A549 (cell line): ENCODE data around the gene PARD6G. TPM values are rescaled to one million over a fixed set of nuclear protein-coding genes. Genes with fewer than 3 reads are reported as not detected.

ENCODE experiments used
- ATAC-seq, 2 experiments: fragments of 200-7000 bp in 1 of 2; fragments of >200 bp in 1 of 2; cut with Nextera tagmentation in 1 of 2; cut with Tn5 transposase in 1 of 2; 3 replicates each; pipeline versions ENCODE4 v1.8.0 to v1.9.1; 2018 to 2020; ENCODE audit warnings: mild to moderate bottlenecking in 1 of 2, moderate library complexity in 1 of 2
- CTCF ChIA-PET: fragments of 300-600 bp; sonication (Branson Sonifier 250); formaldehyde crosslinking; extraction: SDS; loops from one replicate; lab custom pipeline; 2021; ENCODE audit warnings: antibody characterized with exemption, inconsistent platforms; lab: Yijun Ruan, JAX
- POLR2A ChIA-PET: fragments of 350-600 bp; formaldehyde crosslinking; extraction: SDS; loops from one replicate; lab custom pipeline; 2021; ENCODE audit warnings: antibody characterized with exemption, inconsistent platforms; lab: Yijun Ruan, JAX
- DNase-seq, 2 experiments: peaks; one replicate each; pipeline versions ENCODE4 v3.0.0 to v3.0.0-alpha.2; 2011 to 2016; ENCODE audit warnings: low read depth in 1 of 2, low spot score in 1 of 2
- FAIRE-seq: peaks from 2 replicates; lab custom pipeline; 2011; peaks lifted over from hg19 to GRCh38; lab: Jason Lieb, UNC
- H3K27ac ChIP-seq, 2 experiments: fragments of >200 bp; sonication (Bioruptor Twin); formaldehyde crosslinking; 3 replicates each; pipeline ENCODE4 v1.5.1; 2016 to 2017
- H3K4me1 ChIP-seq: fragments of >200 bp; sonication (Bioruptor Twin); formaldehyde crosslinking; 3 replicates; pipeline ENCODE4 v1.6.1; 2016
- H3K4me2 ChIP-seq: fragments of >200 bp; sonication (Bioruptor Twin); formaldehyde crosslinking; 3 replicates; pipeline ENCODE4 v1.6.1; 2016
- H3K4me3 ChIP-seq: fragments of >200 bp; sonication (Bioruptor Twin); formaldehyde crosslinking; 3 replicates; pipeline ENCODE4 v1.5.1; 2016
- H3K9me3 ChIP-seq: fragments of >200 bp; sonication (Bioruptor Twin); formaldehyde crosslinking; 3 replicates; pipeline ENCODE4 v1.6.1; 2016
- ESRRA ChIP-seq: fragments of 150-350 bp; IDR thresholded peaks from 2 replicates; pipeline ENCODE4 v1.6.1; 2014; ENCODE audit warnings: mild to moderate bottlenecking, low read length, borderline replicate concordance
- HDAC2 ChIP-seq: fragments of 200-600 bp; sonication (generic); IDR thresholded peaks from 2 replicates; pipeline ENCODE4 v1.6.1; 2016
- HEYL ChIP-seq: fragments of 250-450 bp; sonication (Bioruptor Pico); IDR thresholded peaks from 2 replicates; pipeline ENCODE4 v1.8.0; 2021; ENCODE audit warnings: mild to moderate bottlenecking, moderate library complexity
- HOXA7 ChIP-seq: fragments of 250-450 bp; sonication (Bioruptor Pico); IDR thresholded peaks from 2 replicates; pipeline ENCODE4 v1.5.0; 2020; ENCODE audit warnings: mild to moderate bottlenecking, moderate library complexity
- JUNB ChIP-seq: fragments of >200 bp; sonication (Bioruptor Twin); formaldehyde crosslinking; IDR thresholded peaks from 2 replicates; pipeline ENCODE4 v1.6.1; 2016
- KDM5A ChIP-seq: fragments of 200-600 bp; sonication (generic); IDR thresholded peaks from 2 replicates; pipeline ENCODE4 v1.6.1; 2016; ENCODE audit warnings: antibody characterized with exemption, mild to moderate bottlenecking
- MAFK ChIP-seq: fragments of 450-650 bp; IDR thresholded peaks from 2 replicates; pipeline ENCODE4 v1.6.1; 2014; ENCODE audit not compliant: partially characterized antibody
- MYC ChIP-seq: IDR thresholded peaks from 2 replicates; pipeline ENCODE4 v1.6.1; 2012; ENCODE audit warnings: mild to moderate bottlenecking, inconsistent platforms, low read length, improper control_type of control experiment, borderline replicate concordance
- PHF8 ChIP-seq: fragments of 200-600 bp; sonication (generic); IDR thresholded peaks from 2 replicates; pipeline ENCODE4 v1.6.1; 2016; ENCODE audit warnings: low read depth, mild to moderate bottlenecking, antibody characterized with exemption, moderate library complexity, borderline replicate concordance
- RARB ChIP-seq: fragments of 250-450 bp; sonication (Bioruptor Pico); IDR thresholded peaks from 2 replicates; pipeline ENCODE4 v1.8.0; 2021; ENCODE audit warnings: mild to moderate bottlenecking, moderate library complexity
- RCOR1 ChIP-seq: fragments of 150-350 bp; IDR thresholded peaks from 2 replicates; pipeline ENCODE4 v1.6.1; 2014; ENCODE audit warnings: antibody characterized with exemption, low read length, low read depth
- SMC3 ChIP-seq: fragments of >200 bp; sonication (Bioruptor Twin); formaldehyde crosslinking; IDR thresholded peaks from 3 replicates; pipeline ENCODE4 v1.6.1; 2018; ENCODE audit warnings: inconsistent platforms
- SREBF2 ChIP-seq: fragments of 450-650 bp; IDR thresholded peaks from 2 replicates; pipeline ENCODE4 v1.6.1; 2014; ENCODE audit warnings: mild to moderate bottlenecking, moderate library complexity
- TFCP2L1 ChIP-seq: fragments of 250-450 bp; sonication (Bioruptor Pico); IDR thresholded peaks from 2 replicates; pipeline ENCODE4 v1.5.0; 2021; ENCODE audit warnings: mild to moderate bottlenecking
- ZSCAN20 ChIP-seq: fragments of 250-450 bp; sonication (Bioruptor Pico); IDR thresholded peaks from 2 replicates; pipeline ENCODE4 v1.8.0; 2022; ENCODE audit warnings: mild to moderate bottlenecking, moderate library complexity
- WGBS: methylation state at CpG from one replicate; pipeline ENCODE4 v1.1.6; 2017; ENCODE audit errors: missing lambda C conversion rate; 5-methylcytosine and 5-hydroxymethylcytosine counted together
- polyA plus RNA-seq, 4 experiments: library from polyadenylated mRNA; depleted of rRNA in 3 of 4; stranded (reverse); fragments of >200 nt; fragmentation: RNase III in 1 of 4; extraction: RNeasy Plus Mini Kit Qiagen cat#74134 plus additional on column Dnase treatment in 1 of 4; gene quantifications; 2 replicates in 3 of 4; 3 replicates in 1 of 4; pipeline ENCODE4 v1.2.3, GENCODE V29; 2011 to 2017
- TF ChIP-seq, protein P1 (sequence below): IDR thresholded peaks from 2 replicates; pipeline ENCODE4 v1.6.1; 2012; ENCODE audit warnings: low read depth, borderline replicate concordance
- TF ChIP-seq, protein P2 (sequence below): IDR thresholded peaks from 2 replicates; pipeline ENCODE4 v1.6.1; 2012
- TF ChIP-seq, protein P3 (sequence below): fragments of >200 bp; sonication (Bioruptor Twin); formaldehyde crosslinking; IDR thresholded peaks from 3 replicates; pipeline ENCODE4 v1.5.1; 2016
- TF ChIP-seq, protein P4 (sequence below): IDR thresholded peaks from 2 replicates; pipeline ENCODE4 v1.6.1; 2012

The PARD6G gene
- polyA plus RNA-seq, 2 of the 4 experiments (the other 2 are of a cell fraction), result 1.6 to 2.3 TPM

GRCh38 chr18:80191264-80191663 is 56.0 kb downstream of the PARD6G start:
- CTCF ChIA-PET, result interaction anchor here (0.9 to 1.3 kb wide), 2 partner anchors 9 to 20 kb away, joined by 3 read pairs; no protein-coding TSS in a partner anchor

GRCh38 chr18:80190311-80190710 is 57.0 kb downstream of the PARD6G start:
- Histone ChIP-seq H3K9me3 (no peaks in the 10 kb centered on the region), H3K4me2 (no peak overlapping the region), H3K27ac (no peak overlapping the region), H3K4me3 (no peak overlapping the region), H3K4me1 (no peaks in the 10 kb centered on the region)
- FAIRE-seq, result no peak
- no peak for ATAC-seq
- no peak for TF ChIP-seq KDM5A
- whole genome bisulfite sequencing, result 50% methylated on average over 3 of the region's 5 CpGs
- no peak for DNase-seq
- ChIA-PET CTCF (interaction anchor here (0.9 to 1.3 kb wide), 2 partner anchors 10 to 19 kb away, joined by 3 read pairs; no protein-coding TSS in a partner anchor), POLR2A (no interaction called here)

More at GRCh38 chr18:80191264-80191663, 56.0 kb downstream of the PARD6G start:
- Histone ChIP-seq H3K4me1 (no peaks in the 10 kb centered on the region), H3K27ac (no peak overlapping the region), H3K4me2 (no peak overlapping the region), H3K4me3 (no peak overlapping the region), H3K9me3 (no peaks in the 10 kb centered on the region)
- POLR2A ChIA-PET, result no interaction called here
- no peak for FAIRE-seq
- TF ChIP-seq, protein P1, sequence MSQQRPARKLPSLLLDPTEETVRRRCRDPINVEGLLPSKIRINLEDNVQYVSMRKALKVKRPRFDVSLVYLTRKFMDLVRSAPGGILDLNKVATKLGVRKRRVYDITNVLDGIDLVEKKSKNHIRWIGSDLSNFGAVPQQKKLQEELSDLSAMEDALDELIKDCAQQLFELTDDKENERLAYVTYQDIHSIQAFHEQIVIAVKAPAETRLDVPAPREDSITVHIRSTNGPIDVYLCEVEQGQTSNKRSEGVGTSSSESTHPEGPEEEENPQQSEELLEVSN, result no peak
- TF ChIP-seq SREBF2 (no peak), RCOR1 (no peak), RARB (no peak), HOXA7 (CRISPR knock-in tag) (no peak), JUNB (no peak), HEYL (CRISPR knock-in tag) (no peak), SMC3 (no peak), MAFK (no peak), TFCP2L1 (CRISPR knock-in tag) (no peak), PHF8 (no peak), ZSCAN20 (CRISPR knock-in tag) (no peak), HDAC2 (no peak), MYC (no peak), ESRRA (no peak)
- TF ChIP-seq, protein P2, sequence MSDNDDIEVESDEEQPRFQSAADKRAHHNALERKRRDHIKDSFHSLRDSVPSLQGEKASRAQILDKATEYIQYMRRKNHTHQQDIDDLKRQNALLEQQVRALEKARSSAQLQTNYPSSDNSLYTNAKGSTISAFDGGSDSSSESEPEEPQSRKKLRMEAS, result no peak
- TF ChIP-seq, protein P3, sequence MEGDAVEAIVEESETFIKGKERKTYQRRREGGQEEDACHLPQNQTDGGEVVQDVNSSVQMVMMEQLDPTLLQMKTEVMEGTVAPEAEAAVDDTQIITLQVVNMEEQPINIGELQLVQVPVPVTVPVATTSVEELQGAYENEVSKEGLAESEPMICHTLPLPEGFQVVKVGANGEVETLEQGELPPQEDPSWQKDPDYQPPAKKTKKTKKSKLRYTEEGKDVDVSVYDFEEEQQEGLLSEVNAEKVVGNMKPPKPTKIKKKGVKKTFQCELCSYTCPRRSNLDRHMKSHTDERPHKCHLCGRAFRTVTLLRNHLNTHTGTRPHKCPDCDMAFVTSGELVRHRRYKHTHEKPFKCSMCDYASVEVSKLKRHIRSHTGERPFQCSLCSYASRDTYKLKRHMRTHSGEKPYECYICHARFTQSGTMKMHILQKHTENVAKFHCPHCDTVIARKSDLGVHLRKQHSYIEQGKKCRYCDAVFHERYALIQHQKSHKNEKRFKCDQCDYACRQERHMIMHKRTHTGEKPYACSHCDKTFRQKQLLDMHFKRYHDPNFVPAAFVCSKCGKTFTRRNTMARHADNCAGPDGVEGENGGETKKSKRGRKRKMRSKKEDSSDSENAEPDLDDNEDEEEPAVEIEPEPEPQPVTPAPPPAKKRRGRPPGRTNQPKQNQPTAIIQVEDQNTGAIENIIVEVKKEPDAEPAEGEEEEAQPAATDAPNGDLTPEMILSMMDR, result no peak
- 75% methylated on average over 5 of the region's 5 CpGs for WGBS
- no peak for ATAC-seq
- no peak for DNase-seq

GRCh38 chr18:80189531-80189865 is 57.8 kb downstream of the PARD6G start:
- H3K4me2 ChIP-seq, result no peak overlapping the region
- ChIA-PET CTCF (interaction anchor here (0.8 kb wide), 1 partner anchor 10 kb away, joined by 3 read pairs; no protein-coding TSS in a partner anchor), POLR2A (no interaction called here)
- FAIRE-seq (no peak), ATAC-seq (no peak), DNase-seq (no peak)
- no peak overlapping the region for H3K27ac ChIP-seq
- WGBS, result 69% methylated on average over 10 of the region's 10 CpGs
- no peaks in the 10 kb centered on the region for H3K4me1 ChIP-seq
- no peaks in the 10 kb centered on the region for H3K9me3 ChIP-seq
- H3K4me3 ChIP-seq, result no peak overlapping the region
- TF ChIP-seq, protein P4, sequence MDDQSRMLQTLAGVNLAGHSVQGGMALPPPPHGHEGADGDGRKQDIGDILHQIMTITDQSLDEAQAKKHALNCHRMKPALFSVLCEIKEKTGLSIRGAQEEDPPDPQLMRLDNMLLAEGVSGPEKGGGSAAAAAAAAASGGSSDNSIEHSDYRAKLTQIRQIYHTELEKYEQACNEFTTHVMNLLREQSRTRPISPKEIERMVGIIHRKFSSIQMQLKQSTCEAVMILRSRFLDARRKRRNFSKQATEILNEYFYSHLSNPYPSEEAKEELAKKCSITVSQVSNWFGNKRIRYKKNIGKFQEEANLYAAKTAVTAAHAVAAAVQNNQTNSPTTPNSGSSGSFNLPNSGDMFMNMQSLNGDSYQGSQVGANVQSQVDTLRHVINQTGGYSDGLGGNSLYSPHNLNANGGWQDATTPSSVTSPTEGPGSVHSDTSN, result no peak
